Left lung (tissue), 10 donors: ENCODE results near the gene TMEM171. TPM values are rescaled to one million over a fixed set of nuclear protein-coding genes. Genes with fewer than 3 reads are reported as not detected.

ENCODE experiments used
- ATAC-seq: fragments of 200-7000 bp; cut with Tn5 transposase; one replicate; pipeline ENCODE4 v1.9.1; 2020; ENCODE audit warnings: moderate library complexity
- DNase-seq, 4 donors: peaks; one replicate each; pipeline ENCODE4 v3.0.0-alpha.2; 2013 to 2020
- H3K27ac ChIP-seq, 2 donors: fragments of 200-600 bp; sonication (generic) in 1 of 2; one replicate each; pipeline versions ENCODE4 v1.5.0 to v1.8.0; 2020 to 2021
- H3K27me3 ChIP-seq, 2 donors: fragments of 200-600 bp; sonication (generic) in 1 of 2; one replicate each; pipeline versions ENCODE4 v1.5.0 to v1.8.0; 2020 to 2021
- H3K36me3 ChIP-seq, 2 donors: fragments of 200-600 bp; sonication (generic) in 1 of 2; one replicate each; pipeline versions ENCODE4 v1.5.0 to v1.8.0; 2020 to 2021
- H3K4me1 ChIP-seq, 2 donors: fragments of 200-600 bp; one replicate each; pipeline ENCODE4 v1.8.0; 2021
- H3K4me3 ChIP-seq, 2 donors: fragments of 200-600 bp; sonication (generic) in 1 of 2; one replicate each; pipeline versions ENCODE4 v1.5.0 to v1.8.0; 2020 to 2021; ENCODE audit warnings: mild to moderate bottlenecking in 1 of 2
- H3K9me3 ChIP-seq, 2 donors: fragments of 200-600 bp; sonication (generic) in 1 of 2; one replicate each; pipeline versions ENCODE4 v1.5.0 to v1.8.0; 2020 to 2021
- intact Hi-C, 2 donors: fragments of 100-400 bp; cut with DNase I; formaldehyde crosslinking; loops; one replicate each; pipeline versions ENCODE4 v1.11.2 to v1.14.2; 2022
- polyA plus RNA-seq, 6 donors: library from polyadenylated mRNA; unstranded; fragments of 120-200 nt; gene quantifications; one replicate each; pipeline ENCODE4 v1.2.1, GENCODE V29; 2013; ENCODE audit not compliant: insufficient read length in 6 of 6
- total RNA-seq, 2 donors: library from RNA; stranded (reverse); fragmentation: NEBNext Ultra II Directional; extraction: Animal tissue kit (Norgen Biotek cat#: 25700); gene quantifications; one replicate each; pipeline ENCODE4 v1.2.1, GENCODE V29; 2021
- TF ChIP-seq, protein P1 (sequence below), 2 donors: fragments of 200-600 bp; sonication (generic) in 1 of 2; IDR thresholded peaks; one replicate each; pipeline versions ENCODE4 v1.5.0 to v1.8.0; 2021; ENCODE audit warnings: antibody characterized with exemption in 2 of 2
- donor health status: DM: no; HTN: yes; CAD: no.
- donor health status: DM: no; HTN: no; CAD: no.

Gene TMEM171
- total and polyA plus RNA-seq, 8 donors: 0.10 to 0.37 (median 0.24) TPM; not detected in 4

DNA sequence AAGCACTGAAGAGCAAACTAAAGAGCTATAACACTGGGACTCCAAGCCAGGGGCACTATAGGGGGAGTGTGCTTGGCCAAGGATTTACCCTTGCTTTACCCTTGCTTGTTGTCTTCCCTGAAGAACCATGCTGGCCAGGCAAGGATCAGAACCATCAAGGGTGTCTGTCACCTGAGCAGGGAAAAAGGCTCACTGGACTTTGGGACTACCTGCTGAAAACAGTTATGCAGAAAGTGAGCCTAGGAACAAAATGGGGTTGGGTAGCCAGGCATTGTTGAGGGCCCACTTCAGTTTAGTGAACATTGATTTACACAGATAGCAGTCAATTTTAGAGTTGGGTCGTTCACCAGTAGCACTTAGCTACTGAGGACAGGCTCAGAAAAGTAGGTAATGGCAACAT lies 8.0 kb upstream of the TMEM171 start:
- TF ChIP-seq, protein P1, sequence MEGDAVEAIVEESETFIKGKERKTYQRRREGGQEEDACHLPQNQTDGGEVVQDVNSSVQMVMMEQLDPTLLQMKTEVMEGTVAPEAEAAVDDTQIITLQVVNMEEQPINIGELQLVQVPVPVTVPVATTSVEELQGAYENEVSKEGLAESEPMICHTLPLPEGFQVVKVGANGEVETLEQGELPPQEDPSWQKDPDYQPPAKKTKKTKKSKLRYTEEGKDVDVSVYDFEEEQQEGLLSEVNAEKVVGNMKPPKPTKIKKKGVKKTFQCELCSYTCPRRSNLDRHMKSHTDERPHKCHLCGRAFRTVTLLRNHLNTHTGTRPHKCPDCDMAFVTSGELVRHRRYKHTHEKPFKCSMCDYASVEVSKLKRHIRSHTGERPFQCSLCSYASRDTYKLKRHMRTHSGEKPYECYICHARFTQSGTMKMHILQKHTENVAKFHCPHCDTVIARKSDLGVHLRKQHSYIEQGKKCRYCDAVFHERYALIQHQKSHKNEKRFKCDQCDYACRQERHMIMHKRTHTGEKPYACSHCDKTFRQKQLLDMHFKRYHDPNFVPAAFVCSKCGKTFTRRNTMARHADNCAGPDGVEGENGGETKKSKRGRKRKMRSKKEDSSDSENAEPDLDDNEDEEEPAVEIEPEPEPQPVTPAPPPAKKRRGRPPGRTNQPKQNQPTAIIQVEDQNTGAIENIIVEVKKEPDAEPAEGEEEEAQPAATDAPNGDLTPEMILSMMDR (IDR thresholded peaks at IDR 0.05): no peak
- ATAC-seq (no peak), DNase-seq (no peak)
- intact Hi-C loops: no loop called here
- no peaks in the 10 kb centered on the region for H3K9me3 ChIP-seq
- no peak overlapping the region for H3K27ac ChIP-seq
- no peaks in the 10 kb centered on the region for H3K36me3 ChIP-seq
- no peak overlapping the region for H3K4me3 ChIP-seq
- no peaks in the 10 kb centered on the region for H3K4me1 ChIP-seq
- H3K27me3 ChIP-seq: peaks cover 0 to 8% of the 10 kb centered on the region in 2 donors

DNA sequence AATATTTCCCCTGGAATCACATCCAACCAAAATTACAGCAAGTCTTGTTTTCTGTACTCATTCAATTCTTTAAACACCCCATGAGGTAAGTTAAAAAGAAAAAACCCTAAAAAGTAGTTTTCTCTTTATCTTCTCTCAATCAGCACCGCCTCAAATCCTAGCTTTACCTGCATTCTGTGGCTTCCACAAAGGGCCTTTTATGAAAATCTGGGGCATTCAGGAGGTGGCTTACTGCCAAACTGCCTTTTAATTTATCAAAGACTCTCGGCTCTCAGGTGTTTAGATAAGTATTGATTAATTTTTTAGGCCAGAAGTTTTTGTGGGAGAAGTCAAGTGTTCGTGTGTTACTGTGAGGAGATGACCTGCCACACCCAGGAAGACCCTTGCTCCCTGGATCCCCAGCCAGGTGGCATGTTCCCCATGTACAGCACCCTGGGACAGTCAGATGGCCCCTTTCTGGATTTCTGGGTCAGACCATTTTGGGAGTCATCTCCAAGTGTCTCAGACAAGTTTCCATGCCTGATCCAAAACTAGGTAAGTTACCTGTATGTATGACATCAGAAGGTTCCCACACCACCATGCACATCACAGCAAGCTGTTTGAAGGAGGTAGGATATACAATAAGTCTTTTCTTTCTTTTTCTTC lies 6.2 kb upstream of the TMEM171 start:
- intact Hi-C loops: no loop called here
- Histone ChIP-seq H3K27me3 (peaks cover 0 to 20% of the 10 kb centered on the region in 2 donors), H3K4me1 (no peaks in the 10 kb centered on the region), H3K36me3 (no peaks in the 10 kb centered on the region), H3K9me3 (no peaks in the 10 kb centered on the region), H3K27ac (no peak overlapping the region), H3K4me3 (no peak overlapping the region)
- DNase-seq: no peak
- no peak for ATAC-seq
- TF ChIP-seq, protein P1 (IDR thresholded peaks at IDR 0.05): no peak

DNA sequence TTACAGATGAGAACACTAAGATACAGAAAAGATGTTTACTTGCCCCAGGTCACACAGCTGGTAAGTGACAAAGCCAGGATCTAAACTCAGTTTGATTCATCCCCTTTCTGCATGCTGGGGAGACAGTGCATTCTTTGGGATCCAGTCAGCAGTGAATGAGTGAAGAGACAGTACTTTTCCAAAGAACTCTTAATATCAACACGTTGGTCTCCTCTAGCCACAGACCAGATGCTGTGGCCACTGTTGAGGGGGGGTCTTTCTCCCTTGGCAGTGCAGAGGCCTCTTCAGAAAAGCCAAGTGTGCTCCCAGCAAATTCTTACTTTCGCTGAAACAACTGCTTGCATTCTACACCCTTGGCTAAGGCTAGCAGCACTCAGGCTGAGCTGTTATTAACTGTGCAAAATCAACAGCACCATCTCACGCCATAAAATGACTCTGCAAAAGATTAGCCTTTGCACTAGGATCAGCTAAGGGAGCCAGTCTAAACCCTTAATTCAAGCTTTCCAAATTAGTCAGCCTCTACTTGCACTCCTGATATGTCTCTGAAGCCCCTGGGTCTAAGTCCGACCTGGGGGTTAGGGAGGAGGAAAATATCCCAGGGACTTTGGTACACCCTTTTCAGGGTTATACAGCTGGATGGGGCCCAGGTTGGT lies 4.8 kb upstream of the TMEM171 start:
- peaks cover 0 to 33% of the 10 kb centered on the region in 2 donors for H3K27me3 ChIP-seq
- ATAC-seq (no peak), DNase-seq (no peak)
- no peaks in the 10 kb centered on the region for H3K36me3 ChIP-seq
- intact Hi-C loops: no loop called here
- TF ChIP-seq, protein P1 (IDR thresholded peaks at IDR 0.05): no peak
- H3K9me3 ChIP-seq: no peaks in the 10 kb centered on the region
- no peak overlapping the region for H3K27ac ChIP-seq
- peaks cover 0 to 9% of the 10 kb centered on the region in 2 donors for H3K4me1 ChIP-seq
- no peak overlapping the region for H3K4me3 ChIP-seq

DNA sequence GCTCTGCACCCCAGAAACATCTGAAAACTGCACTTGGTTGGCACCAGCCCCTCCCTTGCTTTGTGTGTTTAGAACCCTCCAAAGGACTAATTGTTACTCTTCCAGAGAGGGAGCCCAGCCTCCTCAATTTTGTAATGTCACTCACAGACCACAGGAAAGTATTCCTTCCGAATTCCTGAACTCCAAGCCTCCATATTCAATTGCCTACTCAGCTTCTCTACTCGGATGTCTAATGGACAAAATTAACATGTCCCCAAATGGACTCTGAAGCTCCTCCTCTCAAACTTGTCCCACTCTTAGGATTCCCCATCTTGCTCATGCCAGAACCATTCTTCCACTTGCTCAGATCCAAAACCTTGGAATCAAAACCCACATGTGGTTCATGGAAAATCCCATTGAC lies 3.9 kb upstream of the TMEM171 start:
- Histone ChIP-seq H3K36me3 (no peaks in the 10 kb centered on the region), H3K27me3 (peaks cover 8 to 43% of the 10 kb centered on the region in 2 donors), H3K4me1 (peaks cover 0 to 14% of the 10 kb centered on the region in 2 donors), H3K9me3 (no peaks in the 10 kb centered on the region), H3K4me3 (no peak overlapping the region), H3K27ac (no peak overlapping the region)
- DNase-seq (no peak), ATAC-seq (no peak)
- intact Hi-C loops: no loop called here
- TF ChIP-seq, protein P1 (IDR thresholded peaks at IDR 0.05): no peak

DNA sequence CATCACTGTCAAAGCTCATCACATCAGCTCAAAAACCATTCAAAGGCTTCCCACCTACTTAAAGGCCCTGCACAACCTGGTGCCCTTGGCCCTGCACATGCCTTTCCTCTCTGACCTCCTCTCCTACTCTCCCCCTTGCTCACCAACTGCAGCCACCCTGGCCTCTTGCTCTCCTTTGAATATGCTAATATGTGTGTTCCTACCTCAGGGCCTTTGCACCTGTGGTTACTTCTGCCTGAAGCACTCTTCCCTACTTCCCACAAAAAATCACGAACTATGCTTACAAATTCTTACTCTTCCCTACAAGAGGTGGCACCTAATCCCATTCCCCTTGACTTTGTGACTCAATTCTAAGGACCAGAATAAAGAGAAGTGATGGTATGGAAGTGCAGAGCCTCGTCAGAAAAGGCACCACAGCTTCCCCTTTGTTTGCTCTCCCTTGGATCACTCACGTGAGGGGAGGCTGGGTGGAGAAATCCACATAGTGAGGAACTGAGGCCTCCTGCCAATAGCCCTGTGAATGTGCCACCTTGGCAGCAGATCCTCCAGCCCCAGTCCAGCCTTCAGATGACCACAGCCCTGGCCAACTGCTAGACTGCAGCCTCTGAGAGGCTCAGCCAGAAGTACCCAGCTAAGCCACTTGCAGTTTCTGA lies 3.2 kb upstream of the TMEM171 start:
- intact Hi-C loops: no loop called here
- no peaks in the 10 kb centered on the region for H3K9me3 ChIP-seq
- no peaks in the 10 kb centered on the region for H3K36me3 ChIP-seq
- DNase-seq (no peak), ATAC-seq (no peak)
- no peak overlapping the region for H3K4me3 ChIP-seq
- TF ChIP-seq, protein P1 (IDR thresholded peaks at IDR 0.05): no peak
- H3K4me1 ChIP-seq: peaks cover 0 to 14% of the 10 kb centered on the region in 2 donors
- H3K27ac ChIP-seq: no peak overlapping the region
- H3K27me3 ChIP-seq: peaks cover 9 to 50% of the 10 kb centered on the region in 2 donors
